ENCODE results near the gene APBB1.

DNA sequence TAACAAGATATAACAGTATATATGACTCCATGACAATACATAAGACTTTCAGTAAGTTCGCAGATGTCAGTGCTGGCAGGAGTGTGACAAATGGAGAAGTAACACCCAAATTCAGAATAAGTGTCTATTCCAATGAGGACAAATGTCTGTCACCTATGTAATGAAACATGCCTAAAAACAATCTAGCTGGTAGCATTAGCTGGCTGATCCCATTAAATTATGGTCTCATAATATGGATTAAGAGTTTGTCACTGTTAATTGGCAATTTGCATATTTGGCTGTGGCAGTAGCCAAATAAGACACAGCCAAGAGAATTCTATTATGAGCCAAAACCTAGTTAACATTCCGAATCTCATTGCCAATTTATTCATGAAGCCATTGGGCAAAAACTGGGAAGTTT is 68.4 kb downstream of the APBB1 start:
- no peak for TF ChIP-seq POLR2A (IDR thresholded peaks at IDR 0.05; ENCODE audit: low read depth, low read length)
- no peak for TF ChIP-seq CTCF (conservative IDR thresholded peaks at IDR 0.05; ENCODE audit: low read depth, low read length)
- TF ChIP-seq CHD1 (IDR thresholded peaks at IDR 0.05; ENCODE audit: low read depth, low read length), result no peak
- TF ChIP-seq RCOR1 (IDR thresholded peaks at IDR 0.05; ENCODE audit: insufficient replicate concordance, low read length), result no peak
- TF ChIP-seq USF2 (IDR thresholded peaks at IDR 0.05; ENCODE audit: low read depth, low read length), result no peak
- TF ChIP-seq ELK1 (IDR thresholded peaks at IDR 0.05; ENCODE audit: borderline replicate concordance, low read depth, low read length), result no peak
